H1 (cell line): ENCODE data around the gene TINAGL1. TPM values are rescaled to one million over a fixed set of nuclear protein-coding genes. Genes with fewer than 3 reads are reported as not detected.

Experiments used
- CBX8 ChIP-seq: fragments of 300-800, 300-1000 bp; sonication (generic); IDR thresholded peaks from 2 replicates; pipeline ENCODE4 v1.7.1; 2016; ENCODE audit warnings: low read depth, low read length, borderline replicate concordance
- E2F6 ChIP-seq: IDR thresholded peaks from 2 replicates; pipeline ENCODE4 v1.6.1; 2012; ENCODE audit warnings: inconsistent platforms
- KDM1A ChIP-seq: fragments of 200-600, 300-600 bp; sonication (generic); IDR thresholded peaks from 2 replicates; pipeline ENCODE4 v1.7.1; 2016; ENCODE audit warnings: mild to moderate bottlenecking, low read length, borderline replicate concordance
- KDM5A ChIP-seq: fragments of 200-600 bp; IDR thresholded peaks from 2 replicates; pipeline ENCODE4 v1.7.1; 2012; ENCODE audit warnings: mild to moderate bottlenecking, low read length, inconsistent platforms, mixed read lengths
- POLR2A ChIP-seq, 2 experiments: IDR thresholded peaks; 1 replicate in 1 of 2; 2 replicates in 1 of 2; pipeline ENCODE4 v1.6.1; 2011; ENCODE audit warnings: low read depth in 2 of 2, low read length in 2 of 2, mild to moderate bottlenecking in 2 of 2; ENCODE audit errors: control extremely low read depth in 1 of 2
- POLR2AphosphoS5 ChIP-seq: IDR thresholded peaks from 2 replicates; pipeline ENCODE4 v1.6.1; 2011; ENCODE audit warnings: low read depth, low read length
- SIRT6 ChIP-seq: IDR thresholded peaks from one replicate; pipeline ENCODE4 v1.7.1; 2012; ENCODE audit warnings: low read length, inconsistent platforms
- TEAD4 ChIP-seq: IDR thresholded peaks from 2 replicates; pipeline ENCODE4 v1.6.1; 2012; ENCODE audit warnings: low read depth, low read length, inconsistent platforms, mixed read lengths
- ZNF274 ChIP-seq: IDR thresholded peaks from 2 replicates; pipeline ENCODE4 v1.7.0; 2012; ENCODE audit warnings: low read length, borderline replicate concordance; ENCODE audit errors: extremely low read depth
- polyA plus RNA-seq, 7 experiments: library from polyadenylated mRNA; depleted of rRNA in 3 of 7; stranded (reverse) in 5 of 7; unstranded in 2 of 7; fragments of >200 nt in 5 of 7; fragments of 200-250 nt in 2 of 7; gene quantifications; 1 replicate in 5 of 7; 2 replicates in 1 of 7; 4 replicates in 1 of 7; pipeline versions ENCODE4 v1.2.1 to v1.2.3, GENCODE V29; 2011 to 2013; ENCODE audit warnings: missing spikeins in 2 of 7, mixed read lengths in 2 of 7
- total RNA-seq: library from RNA; stranded (reverse); fragmentation: NEBNext Ultra II Directional; extraction: Animal tissue kit (Norgen Biotek cat#: 25700); gene quantifications from 2 replicates; pipeline ENCODE4 v1.2.1, GENCODE V29; 2021
- TF ChIP-seq, protein P1 (sequence below): fragments of 300-600 bp; sonication (generic); IDR thresholded peaks from 2 replicates; pipeline ENCODE4 v1.7.1; 2012; ENCODE audit warnings: low read length, moderate library complexity, mild to moderate bottlenecking, inconsistent platforms; ENCODE audit not compliant: insufficient replicate concordance

TINAGL1 gene
- total and polyA plus RNA-seq, 2 of the 8 experiments (the other 6 are each of a cell fraction or from before 2014, with no cell fraction given) = 11.2 to 21.7 TPM

GRCh38 chr1:31595836-31596736, 19.8 kb downstream of the TINAGL1 start (continued):
- TF ChIP-seq, protein P1, sequence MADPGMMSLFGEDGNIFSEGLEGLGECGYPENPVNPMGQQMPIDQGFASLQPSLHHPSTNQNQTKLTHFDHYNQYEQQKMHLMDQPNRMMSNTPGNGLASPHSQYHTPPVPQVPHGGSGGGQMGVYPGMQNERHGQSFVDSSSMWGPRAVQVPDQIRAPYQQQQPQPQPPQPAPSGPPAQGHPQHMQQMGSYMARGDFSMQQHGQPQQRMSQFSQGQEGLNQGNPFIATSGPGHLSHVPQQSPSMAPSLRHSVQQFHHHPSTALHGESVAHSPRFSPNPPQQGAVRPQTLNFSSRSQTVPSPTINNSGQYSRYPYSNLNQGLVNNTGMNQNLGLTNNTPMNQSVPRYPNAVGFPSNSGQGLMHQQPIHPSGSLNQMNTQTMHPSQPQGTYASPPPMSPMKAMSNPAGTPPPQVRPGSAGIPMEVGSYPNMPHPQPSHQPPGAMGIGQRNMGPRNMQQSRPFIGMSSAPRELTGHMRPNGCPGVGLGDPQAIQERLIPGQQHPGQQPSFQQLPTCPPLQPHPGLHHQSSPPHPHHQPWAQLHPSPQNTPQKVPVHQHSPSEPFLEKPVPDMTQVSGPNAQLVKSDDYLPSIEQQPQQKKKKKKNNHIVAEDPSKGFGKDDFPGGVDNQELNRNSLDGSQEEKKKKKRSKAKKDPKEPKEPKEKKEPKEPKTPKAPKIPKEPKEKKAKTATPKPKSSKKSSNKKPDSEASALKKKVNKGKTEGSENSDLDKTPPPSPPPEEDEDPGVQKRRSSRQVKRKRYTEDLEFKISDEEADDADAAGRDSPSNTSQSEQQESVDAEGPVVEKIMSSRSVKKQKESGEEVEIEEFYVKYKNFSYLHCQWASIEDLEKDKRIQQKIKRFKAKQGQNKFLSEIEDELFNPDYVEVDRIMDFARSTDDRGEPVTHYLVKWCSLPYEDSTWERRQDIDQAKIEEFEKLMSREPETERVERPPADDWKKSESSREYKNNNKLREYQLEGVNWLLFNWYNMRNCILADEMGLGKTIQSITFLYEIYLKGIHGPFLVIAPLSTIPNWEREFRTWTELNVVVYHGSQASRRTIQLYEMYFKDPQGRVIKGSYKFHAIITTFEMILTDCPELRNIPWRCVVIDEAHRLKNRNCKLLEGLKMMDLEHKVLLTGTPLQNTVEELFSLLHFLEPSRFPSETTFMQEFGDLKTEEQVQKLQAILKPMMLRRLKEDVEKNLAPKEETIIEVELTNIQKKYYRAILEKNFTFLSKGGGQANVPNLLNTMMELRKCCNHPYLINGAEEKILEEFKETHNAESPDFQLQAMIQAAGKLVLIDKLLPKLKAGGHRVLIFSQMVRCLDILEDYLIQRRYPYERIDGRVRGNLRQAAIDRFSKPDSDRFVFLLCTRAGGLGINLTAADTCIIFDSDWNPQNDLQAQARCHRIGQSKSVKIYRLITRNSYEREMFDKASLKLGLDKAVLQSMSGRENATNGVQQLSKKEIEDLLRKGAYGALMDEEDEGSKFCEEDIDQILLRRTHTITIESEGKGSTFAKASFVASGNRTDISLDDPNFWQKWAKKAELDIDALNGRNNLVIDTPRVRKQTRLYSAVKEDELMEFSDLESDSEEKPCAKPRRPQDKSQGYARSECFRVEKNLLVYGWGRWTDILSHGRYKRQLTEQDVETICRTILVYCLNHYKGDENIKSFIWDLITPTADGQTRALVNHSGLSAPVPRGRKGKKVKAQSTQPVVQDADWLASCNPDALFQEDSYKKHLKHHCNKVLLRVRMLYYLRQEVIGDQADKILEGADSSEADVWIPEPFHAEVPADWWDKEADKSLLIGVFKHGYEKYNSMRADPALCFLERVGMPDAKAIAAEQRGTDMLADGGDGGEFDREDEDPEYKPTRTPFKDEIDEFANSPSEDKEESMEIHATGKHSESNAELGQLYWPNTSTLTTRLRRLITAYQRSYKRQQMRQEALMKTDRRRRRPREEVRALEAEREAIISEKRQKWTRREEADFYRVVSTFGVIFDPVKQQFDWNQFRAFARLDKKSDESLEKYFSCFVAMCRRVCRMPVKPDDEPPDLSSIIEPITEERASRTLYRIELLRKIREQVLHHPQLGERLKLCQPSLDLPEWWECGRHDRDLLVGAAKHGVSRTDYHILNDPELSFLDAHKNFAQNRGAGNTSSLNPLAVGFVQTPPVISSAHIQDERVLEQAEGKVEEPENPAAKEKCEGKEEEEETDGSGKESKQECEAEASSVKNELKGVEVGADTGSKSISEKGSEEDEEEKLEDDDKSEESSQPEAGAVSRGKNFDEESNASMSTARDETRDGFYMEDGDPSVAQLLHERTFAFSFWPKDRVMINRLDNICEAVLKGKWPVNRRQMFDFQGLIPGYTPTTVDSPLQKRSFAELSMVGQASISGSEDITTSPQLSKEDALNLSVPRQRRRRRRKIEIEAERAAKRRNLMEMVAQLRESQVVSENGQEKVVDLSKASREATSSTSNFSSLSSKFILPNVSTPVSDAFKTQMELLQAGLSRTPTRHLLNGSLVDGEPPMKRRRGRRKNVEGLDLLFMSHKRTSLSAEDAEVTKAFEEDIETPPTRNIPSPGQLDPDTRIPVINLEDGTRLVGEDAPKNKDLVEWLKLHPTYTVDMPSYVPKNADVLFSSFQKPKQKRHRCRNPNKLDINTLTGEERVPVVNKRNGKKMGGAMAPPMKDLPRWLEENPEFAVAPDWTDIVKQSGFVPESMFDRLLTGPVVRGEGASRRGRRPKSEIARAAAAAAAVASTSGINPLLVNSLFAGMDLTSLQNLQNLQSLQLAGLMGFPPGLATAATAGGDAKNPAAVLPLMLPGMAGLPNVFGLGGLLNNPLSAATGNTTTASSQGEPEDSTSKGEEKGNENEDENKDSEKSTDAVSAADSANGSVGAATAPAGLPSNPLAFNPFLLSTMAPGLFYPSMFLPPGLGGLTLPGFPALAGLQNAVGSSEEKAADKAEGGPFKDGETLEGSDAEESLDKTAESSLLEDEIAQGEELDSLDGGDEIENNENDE = no peak
- no peak for TF ChIP-seq KDM1A
- no peak for TF ChIP-seq SIRT6
- TF ChIP-seq KDM5A = no peak
- TF ChIP-seq CBX8 = no peak
- TF ChIP-seq ZNF274 = no peak
- TF ChIP-seq E2F6 = no peak
- TF ChIP-seq POLR2AphosphoS5 = no peak
- TF ChIP-seq TEAD4 = no peak
- TF ChIP-seq POLR2A (IDR thresholded peaks at IDR 0.05; ENCODE audit: control extremely low read depth in 1 of 2, low read depth in 2 of 2, low read length in 2 of 2) = no peak
- TF ChIP-seq, all 59 proteins: peak for 0
